ENCODE data around the gene SGCD. TPM values are rescaled to one million over a fixed set of nuclear protein-coding genes. Genes with fewer than 3 reads are reported as not detected.

SGCD gene
- total RNA-seq, 4 donors from 2014 or later = 0.53 to 2.3 (median 1.2) TPM

GRCh38 chr5:156414391-156414790 lies 87.4 kb downstream of the SGCD start:
- TF ChIP-seq, protein P1, sequence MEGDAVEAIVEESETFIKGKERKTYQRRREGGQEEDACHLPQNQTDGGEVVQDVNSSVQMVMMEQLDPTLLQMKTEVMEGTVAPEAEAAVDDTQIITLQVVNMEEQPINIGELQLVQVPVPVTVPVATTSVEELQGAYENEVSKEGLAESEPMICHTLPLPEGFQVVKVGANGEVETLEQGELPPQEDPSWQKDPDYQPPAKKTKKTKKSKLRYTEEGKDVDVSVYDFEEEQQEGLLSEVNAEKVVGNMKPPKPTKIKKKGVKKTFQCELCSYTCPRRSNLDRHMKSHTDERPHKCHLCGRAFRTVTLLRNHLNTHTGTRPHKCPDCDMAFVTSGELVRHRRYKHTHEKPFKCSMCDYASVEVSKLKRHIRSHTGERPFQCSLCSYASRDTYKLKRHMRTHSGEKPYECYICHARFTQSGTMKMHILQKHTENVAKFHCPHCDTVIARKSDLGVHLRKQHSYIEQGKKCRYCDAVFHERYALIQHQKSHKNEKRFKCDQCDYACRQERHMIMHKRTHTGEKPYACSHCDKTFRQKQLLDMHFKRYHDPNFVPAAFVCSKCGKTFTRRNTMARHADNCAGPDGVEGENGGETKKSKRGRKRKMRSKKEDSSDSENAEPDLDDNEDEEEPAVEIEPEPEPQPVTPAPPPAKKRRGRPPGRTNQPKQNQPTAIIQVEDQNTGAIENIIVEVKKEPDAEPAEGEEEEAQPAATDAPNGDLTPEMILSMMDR (IDR thresholded peaks at IDR 0.05) = no peak
- TF ChIP-seq POLR2A (IDR thresholded peaks at IDR 0.05) = no peak
- intact Hi-C loops (cut with DNase I; ENCODE audit: low total_unique reads) = no loop called here
- H3K4me3 ChIP-seq (ENCODE audit: low read depth, poor library complexity, severe bottlenecking) = no peak overlapping the region
- 47 to 51% methylated on average over 2 of the region's 2 CpGs for WGBS, 2 donors
- DNase-seq (ENCODE audit: low spot score in 2 of 2) = no peak

- no peak for TF ChIP-seq POLR2A (IDR thresholded peaks at IDR 0.05)
- TF ChIP-seq, protein P1 (IDR thresholded peaks at IDR 0.05) = no peak
- no peak for DNase-seq (ENCODE audit: low spot score in 2 of 2)
- intact Hi-C loops (cut with DNase I; ENCODE audit: low total_unique reads) = no loop called here
- H3K4me3 ChIP-seq (ENCODE audit: low read depth, poor library complexity, severe bottlenecking) = no peak overlapping the region
- WGBS, 2 donors = 87 to 93% methylated on average over 1 of the region's 1 CpG
These were observed 92.7 kb downstream of the SGCD start for GRCh38 chr5:156419661-156420060.

- WGBS, 2 donors = 38 to 45% methylated on average over 1 of the region's 1 CpG
- TF ChIP-seq POLR2A (IDR thresholded peaks at IDR 0.05) = no peak
- TF ChIP-seq, protein P1 (IDR thresholded peaks at IDR 0.05) = no peak
- H3K4me3 ChIP-seq (ENCODE audit: low read depth, poor library complexity, severe bottlenecking) = no peak overlapping the region
- no peak for DNase-seq (ENCODE audit: low spot score in 2 of 2)
- intact Hi-C loops (cut with DNase I; ENCODE audit: low total_unique reads) = no loop called here
These were observed 93.7 kb downstream of the SGCD start for GRCh38 chr5:156420665-156421064.

GRCh38 chr5:156421798-156422197 lies 94.8 kb downstream of the SGCD start:
- no peak for TF ChIP-seq POLR2A (IDR thresholded peaks at IDR 0.05)
- 79 to 87% methylated on average over 4 of the region's 4 CpGs for WGBS, 2 donors
- intact Hi-C loops (cut with DNase I; ENCODE audit: low total_unique reads) = no loop called here
- DNase-seq (ENCODE audit: low spot score in 2 of 2) = no peak
- H3K4me3 ChIP-seq (ENCODE audit: low read depth, poor library complexity, severe bottlenecking) = no peak overlapping the region

- no peak overlapping the region for H3K4me3 ChIP-seq (ENCODE audit: low read depth, poor library complexity, severe bottlenecking)
- intact Hi-C loops (cut with DNase I; ENCODE audit: low total_unique reads) = no loop called here
- TF ChIP-seq, protein P1 (IDR thresholded peaks at IDR 0.05) = no peak
- TF ChIP-seq POLR2A (IDR thresholded peaks at IDR 0.05) = no peak
- 58 to 60% methylated on average over 3 of the region's 3 CpGs for WGBS, 2 donors
- DNase-seq (ENCODE audit: low spot score in 2 of 2) = no peak
These were observed 96.6 kb downstream of the SGCD start for GRCh38 chr5:156423597-156423996.

DNA sequence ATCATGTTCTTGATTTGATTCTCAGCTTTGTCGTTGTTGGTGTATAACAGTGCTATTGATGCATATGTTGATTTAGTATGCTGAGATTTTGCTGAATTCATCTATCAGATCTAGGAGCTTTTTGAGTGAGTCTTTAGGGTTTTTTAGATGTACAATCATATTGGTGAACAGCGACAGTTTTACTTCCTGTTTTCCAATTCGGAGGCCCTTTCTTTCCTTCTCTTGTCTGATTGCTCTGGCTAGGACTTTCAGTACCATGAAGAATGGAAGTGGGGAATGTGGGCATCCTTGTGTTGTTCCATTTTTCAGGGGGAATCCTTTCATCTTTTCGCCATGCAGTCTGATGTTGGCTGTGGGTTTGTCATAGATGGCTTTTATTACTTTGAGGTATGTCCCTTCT lies 100.4 kb downstream of the SGCD start:
- TF ChIP-seq, protein P1 (IDR thresholded peaks at IDR 0.05) = no peak
- no peak for TF ChIP-seq POLR2A (IDR thresholded peaks at IDR 0.05)
- intact Hi-C loops (cut with DNase I; ENCODE audit: low total_unique reads) = no loop called here
- 90 to 96% methylated on average over 4 of the region's 4 CpGs for WGBS, 2 donors

More for the DNA sequence above, 100.4 kb downstream of the SGCD start:
- H3K4me3 ChIP-seq (ENCODE audit: low read depth, poor library complexity, severe bottlenecking) = no peak overlapping the region
- no peak for DNase-seq (ENCODE audit: low spot score in 2 of 2)
